GM12875 (cell line): ENCODE measurements around the gene CCNL1.

Source experiments
- H3K4me3 ChIP-seq: one replicate; pipeline ENCODE4 v1.5.1; 2011; ENCODE audit warnings: low read depth, low read length, control low read depth
- TF ChIP-seq, protein P1 (sequence below): IDR thresholded peaks from 2 replicates; pipeline ENCODE4 v1.5.1; 2011; ENCODE audit warnings: low read depth, mild to moderate bottlenecking, control low read depth, inconsistent platforms, low read length, moderate library complexity, borderline replicate concordance; ENCODE audit not compliant: insufficient read depth

CCNL1 gene

DNA sequence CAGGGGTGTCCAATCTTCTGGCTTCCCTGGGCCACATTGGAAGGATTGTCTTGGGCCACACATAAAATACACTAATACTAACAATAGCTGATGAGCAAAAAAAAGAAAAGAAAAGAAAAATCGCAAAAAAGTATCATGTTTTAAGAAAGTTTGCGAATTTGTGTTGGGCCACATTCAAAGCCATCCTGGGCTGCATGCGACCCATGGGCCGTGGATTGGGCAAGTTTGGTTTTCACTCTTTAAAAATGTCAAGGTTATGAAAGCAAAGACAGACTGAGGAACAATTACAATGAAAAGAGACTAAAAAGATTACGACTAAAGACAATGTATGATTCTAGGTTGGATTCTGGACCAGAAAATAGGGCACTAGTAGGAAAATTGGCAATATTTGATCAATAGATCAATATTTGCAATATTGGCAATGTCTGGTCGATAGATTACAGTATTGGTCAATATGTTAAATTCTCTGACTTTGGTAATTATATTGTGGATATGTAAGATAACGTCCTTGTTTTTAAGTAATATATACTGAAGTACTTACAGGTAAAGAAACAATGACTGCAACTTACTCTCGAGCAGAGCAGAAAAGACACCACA lies 19.9 kb downstream of the CCNL1 start:
- TF ChIP-seq, protein P1, sequence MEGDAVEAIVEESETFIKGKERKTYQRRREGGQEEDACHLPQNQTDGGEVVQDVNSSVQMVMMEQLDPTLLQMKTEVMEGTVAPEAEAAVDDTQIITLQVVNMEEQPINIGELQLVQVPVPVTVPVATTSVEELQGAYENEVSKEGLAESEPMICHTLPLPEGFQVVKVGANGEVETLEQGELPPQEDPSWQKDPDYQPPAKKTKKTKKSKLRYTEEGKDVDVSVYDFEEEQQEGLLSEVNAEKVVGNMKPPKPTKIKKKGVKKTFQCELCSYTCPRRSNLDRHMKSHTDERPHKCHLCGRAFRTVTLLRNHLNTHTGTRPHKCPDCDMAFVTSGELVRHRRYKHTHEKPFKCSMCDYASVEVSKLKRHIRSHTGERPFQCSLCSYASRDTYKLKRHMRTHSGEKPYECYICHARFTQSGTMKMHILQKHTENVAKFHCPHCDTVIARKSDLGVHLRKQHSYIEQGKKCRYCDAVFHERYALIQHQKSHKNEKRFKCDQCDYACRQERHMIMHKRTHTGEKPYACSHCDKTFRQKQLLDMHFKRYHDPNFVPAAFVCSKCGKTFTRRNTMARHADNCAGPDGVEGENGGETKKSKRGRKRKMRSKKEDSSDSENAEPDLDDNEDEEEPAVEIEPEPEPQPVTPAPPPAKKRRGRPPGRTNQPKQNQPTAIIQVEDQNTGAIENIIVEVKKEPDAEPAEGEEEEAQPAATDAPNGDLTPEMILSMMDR = no peak
- H3K4me3 ChIP-seq = no peak overlapping the region

DNA sequence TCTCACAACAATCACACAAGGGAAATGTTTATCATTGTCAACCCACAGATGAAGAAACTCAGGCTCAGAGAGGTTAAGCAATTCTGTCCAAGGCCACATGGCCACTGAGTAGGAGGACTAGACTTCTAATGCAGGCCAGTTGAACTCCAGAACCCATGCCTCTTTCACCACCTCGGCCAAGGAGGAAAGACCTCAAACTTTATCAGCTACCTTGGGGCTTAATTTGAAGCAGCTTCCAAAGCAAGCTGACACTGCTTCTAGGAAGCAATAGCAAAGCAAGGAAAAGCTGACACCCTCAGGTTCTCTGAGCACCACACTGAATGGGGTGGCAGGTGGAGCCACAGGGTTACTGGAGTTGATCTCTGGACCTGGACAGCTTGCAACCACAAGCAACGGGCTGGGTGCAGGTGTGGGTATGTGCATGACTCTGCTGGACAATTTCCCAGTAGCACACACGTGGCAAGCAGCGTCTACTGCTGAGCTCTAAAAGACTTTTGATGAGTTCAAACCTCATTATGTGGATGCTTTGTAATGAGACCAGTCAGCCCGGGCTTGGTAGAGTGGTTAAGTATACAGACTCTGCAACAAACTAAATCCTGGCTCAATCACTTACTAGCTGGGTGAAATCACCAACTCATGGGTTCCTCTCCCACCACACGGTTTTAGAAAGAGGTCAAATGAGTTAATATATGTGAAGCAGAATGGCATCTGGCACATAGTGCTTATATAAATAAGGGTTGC lies 23.1 kb downstream of the CCNL1 start:
- no peak overlapping the region for H3K4me3 ChIP-seq
- TF ChIP-seq, protein P1 = no peak

DNA sequence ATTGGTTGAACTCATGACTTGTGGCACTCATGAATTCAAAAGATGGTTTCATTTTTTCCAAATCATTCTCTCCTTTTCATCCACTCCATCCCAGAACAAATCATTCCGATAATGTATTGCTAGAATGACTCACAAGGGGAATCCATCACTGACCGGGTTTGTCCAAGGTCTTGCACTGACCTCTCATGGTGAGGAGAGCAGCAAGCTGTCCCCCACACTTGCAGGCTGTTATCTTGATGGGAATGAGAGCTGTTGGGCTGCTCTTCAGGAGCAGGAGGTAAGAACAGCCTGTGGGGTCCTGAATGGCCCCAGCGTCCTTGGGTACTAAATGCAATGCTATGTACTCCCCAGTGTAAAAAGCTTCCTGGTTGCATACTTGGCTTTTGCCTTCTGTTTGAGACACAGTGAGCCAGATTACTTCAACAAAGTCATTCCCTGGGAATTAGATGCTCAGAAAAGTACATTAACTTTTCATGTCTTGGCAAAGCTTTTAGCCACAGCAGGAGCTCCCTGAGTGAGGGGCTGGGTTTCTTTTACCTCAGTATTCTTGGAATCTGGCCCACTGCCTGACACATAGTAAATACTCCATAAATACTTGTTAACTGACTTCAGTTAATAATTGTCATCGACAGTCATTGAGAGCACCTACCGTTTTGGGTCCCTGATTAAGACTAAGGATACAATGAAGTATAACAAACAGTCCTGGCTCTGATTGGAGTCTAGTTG lies 24.1 kb downstream of the CCNL1 start:
- TF ChIP-seq, protein P1 = no peak
- no peak overlapping the region for H3K4me3 ChIP-seq

DNA sequence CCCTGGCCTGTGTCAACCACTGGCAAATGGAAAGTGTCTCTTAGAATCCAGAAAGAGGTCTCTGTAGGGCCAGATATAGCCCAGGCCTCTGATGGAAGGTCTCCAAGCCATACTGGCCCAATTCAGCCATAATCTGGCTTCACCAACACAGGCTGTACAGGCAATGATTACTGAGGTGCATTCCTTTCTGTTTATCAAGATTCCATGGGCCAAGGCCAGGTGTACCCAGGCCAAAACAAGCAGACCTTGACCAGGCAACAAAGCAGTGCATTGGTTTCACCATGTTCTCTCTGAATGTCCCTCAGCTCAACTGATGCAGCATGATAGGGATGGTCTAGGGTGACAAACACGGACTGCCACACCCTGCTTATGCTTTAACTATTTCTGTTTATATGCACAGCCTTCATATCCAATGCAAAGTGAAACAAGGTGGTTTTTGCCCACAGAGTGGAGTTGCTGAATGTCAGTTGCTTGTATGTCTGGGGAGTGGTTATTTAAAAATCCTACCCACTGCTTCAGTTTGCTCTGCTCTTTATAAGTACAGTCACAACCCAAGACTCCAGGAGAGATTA lies 25.2 kb downstream of the CCNL1 start:
- TF ChIP-seq, protein P1 = no peak
- H3K4me3 ChIP-seq = no peak overlapping the region

DNA sequence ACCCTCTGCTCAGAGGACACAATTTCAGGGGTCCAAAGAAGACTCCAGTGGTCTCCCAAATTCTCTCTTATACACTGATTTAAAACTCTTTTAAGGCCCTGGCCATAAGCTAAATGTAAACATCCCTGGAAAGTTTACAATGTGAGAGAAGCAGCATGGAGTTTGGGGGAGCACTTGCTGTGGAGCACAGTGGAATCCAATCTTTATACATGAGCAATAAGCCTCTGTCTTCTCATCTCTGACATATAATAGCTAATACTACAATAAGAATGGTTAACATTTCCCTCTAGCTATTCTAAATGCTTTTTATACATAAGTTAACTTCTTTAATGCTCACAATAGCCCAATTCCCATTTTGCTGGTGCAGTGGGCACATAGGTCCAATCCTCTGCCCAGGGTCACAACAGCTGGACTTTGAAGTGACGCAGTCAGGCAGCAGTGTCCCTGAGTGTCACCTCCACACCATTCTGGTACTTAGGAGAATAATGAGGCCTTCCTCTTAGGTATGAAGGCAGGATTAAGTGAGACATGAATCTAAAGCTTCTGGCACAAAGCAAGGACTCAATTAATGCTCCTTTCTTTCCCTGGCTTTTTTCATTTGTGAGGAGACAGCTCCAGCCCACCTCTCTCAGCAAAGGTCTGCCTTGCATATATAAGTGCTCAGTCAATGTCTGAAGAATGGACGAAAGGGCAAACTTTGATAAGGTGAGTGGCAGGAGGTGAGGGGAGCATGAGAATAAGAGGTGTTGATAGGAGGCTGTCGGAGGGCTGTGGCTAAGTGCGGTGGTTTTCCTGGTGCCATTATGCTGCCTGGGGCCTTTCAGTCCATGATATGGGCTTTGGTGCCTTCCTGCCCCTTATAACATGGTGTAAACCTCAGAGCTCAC lies 26.3 kb downstream of the CCNL1 start:
- H3K4me3 ChIP-seq = no peak overlapping the region
- TF ChIP-seq, protein P1 = no peak

DNA sequence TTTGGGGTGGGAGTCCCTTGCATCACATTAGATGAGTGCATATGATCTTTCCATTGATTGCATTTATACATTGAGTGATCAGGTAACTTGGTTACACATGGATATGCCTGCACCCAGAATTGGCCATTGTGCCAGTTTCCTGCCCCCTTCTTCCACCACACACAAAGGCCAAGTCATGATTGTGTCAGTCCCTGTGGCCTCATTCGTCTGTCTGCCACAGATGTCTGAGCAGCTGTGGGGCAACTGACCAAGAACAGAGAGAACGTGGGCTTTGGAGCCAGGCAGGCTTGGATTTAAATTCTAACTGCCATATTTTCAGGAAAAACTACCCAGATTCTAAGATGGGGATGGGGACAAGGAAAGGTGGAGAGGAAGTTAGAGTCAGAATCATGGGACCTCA lies 27.0 kb downstream of the CCNL1 start:
- TF ChIP-seq, protein P1 = no peak
- H3K4me3 ChIP-seq = no peak overlapping the region
